Stimulated activated CD4-positive, alpha-beta T cell treated with anti-CD3 and anti-CD28 coated beads, Interleukin-1b, Interleukin-23, amount 100 ng/mL, for 1 hour (primary cell): ENCODE data around the gene SAMD8.
"Not testable (repeated sequence)": the region's sequence is repeated elsewhere in the genome, so short reads cannot be mapped to it uniquely, and the experiment has no call there.

Experiments
- DNase-seq, 2 donors: peaks; one replicate each; pipeline ENCODE4 v3.0.0-alpha.2; 2020; ENCODE audit warnings: low read depth in 2 of 2

SAMD8 gene

DNA sequence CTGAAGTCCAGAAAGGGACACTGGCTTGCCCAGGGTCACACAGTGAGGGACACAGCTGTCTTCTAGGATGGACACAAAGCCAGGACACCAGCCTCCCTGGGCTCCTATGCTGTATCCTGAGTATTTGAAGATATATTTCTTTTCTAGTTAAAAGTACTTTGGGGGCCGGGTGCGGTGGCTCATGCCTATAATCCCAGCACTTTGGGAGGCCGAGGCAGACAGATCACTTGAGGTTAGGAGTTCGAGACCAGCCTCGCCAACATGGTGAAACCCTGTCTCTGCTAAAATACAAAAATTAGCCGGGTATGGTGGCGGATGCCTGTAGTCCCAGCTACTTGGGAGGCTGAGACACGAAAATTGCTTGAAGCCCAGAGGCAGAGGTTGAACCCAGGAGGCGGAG lies 4.6 kb upstream of the SAMD8 start:
- not testable (repeated sequence) for DNase-seq

DNA sequence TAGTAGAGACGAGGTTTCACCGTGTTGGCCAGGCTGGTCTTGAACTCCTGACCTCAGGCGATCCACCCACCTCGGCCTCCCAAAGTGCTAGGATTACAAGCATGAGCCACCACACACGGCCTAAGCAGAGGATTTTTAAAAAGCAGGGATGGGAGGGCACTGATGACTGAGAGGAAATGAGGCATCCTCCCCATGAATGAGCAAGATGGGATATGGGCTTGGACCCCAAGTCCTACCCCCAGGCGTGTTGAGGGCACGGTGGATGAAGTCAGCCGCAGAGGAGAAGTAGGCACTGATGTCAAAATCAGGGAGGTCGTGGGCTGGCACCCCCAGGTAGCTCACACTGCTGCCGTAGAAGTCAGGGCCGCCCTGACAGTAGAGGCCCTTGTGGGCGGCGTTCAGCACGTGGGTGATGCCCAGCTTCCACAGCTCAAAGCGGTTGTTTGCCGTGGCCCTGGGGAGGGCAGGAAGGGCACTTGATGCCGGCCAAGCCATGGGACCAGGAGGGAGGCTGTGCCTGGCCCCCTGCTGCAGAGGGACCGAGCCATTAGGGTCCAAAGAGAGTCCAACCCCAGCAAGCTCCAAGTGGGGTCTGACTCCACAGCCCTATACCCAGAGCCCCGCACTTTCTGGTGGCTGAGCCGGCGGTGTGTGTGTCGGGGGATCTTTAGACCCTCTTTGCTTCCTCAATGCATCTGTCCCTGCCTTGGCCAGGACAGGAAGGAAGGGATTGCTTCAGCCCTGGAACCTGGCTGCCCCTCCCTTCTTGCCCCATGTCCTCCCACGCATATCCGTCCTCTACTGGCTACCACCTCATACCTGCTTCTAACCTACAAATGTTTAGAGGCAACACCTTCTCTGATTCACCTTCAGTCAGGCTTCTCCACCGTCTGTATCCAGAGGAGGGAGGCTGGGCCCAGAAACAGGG lies 3.4 kb upstream of the SAMD8 start:
- no peak for DNase-seq

DNA sequence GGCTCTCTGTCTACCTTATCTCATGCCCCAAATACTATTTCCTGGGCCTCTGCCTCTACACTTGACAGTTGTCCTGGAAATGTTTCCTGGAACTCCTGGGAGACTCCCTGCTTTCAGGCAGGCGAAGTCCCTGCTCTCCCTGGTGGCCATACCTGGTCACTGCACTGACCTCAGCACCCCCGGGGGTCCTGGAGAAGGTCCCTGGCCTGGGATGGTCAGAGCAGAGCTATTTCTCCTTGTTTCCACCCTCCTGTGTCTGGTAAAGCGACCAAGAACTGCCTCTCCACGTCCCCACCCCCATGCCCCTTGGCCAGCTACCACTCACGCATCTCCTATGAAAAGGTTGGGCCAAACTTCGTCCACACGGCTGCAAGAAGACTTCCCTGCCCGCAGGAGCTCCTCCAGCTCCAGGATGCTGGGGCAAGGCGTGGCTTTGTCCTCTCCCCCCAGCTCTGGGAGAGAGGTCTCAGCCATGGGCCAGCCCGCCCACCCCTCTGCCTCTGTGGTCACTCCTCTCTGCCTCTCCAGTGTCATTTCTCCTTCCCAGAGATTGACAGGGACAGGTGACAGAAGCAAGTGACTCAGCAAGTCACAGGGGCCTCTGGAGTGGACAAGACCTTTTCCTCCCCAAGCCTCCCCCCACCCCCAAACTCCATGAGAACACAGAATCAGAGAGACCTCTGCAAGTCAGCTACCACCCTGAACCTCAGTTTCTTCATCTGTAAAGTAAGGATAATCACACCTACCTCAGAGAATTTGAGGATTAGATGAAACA lies 2.6 kb upstream of the SAMD8 start:
- no peak for DNase-seq

GRCh38 chr10:75109459-75109778 lies 2.0 kb upstream of the SAMD8 start:
- no peak for DNase-seq

GRCh38 chr10:75110006-75110632 lies 1.3 kb upstream of the SAMD8 start:
- no peak for DNase-seq

- no peak for DNase-seq
These were observed 637 bp downstream of the SAMD8 start for GRCh38 chr10:75111907-75112679.

- no peak for DNase-seq
These were observed 3.7 kb downstream of the SAMD8 start for GRCh38 chr10:75115137-75115536.

- DNase-seq = not testable (repeated sequence)
These were observed 5.7 kb downstream of the SAMD8 start for GRCh38 chr10:75116941-75117775.

DNA sequence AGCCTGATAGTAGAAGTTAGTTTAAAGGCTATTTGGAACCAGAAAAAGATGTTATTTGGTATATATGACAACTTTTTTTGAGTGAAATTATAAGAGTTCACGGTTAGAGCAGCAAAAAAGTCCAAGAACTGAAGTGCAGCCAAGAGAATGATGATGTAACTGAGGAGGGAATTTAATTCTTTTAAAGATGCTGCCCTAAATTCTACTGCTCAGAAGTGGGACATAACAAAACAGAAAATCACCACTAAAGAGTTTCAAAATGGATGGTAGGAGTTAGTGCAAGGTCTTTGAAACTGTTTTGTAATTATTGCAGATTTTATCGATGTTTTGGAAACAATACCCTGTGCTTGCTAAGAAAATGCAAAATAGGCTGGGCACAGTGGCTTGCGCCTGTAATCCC lies 6.5 kb downstream of the SAMD8 start:
- DNase-seq = no peak

DNA sequence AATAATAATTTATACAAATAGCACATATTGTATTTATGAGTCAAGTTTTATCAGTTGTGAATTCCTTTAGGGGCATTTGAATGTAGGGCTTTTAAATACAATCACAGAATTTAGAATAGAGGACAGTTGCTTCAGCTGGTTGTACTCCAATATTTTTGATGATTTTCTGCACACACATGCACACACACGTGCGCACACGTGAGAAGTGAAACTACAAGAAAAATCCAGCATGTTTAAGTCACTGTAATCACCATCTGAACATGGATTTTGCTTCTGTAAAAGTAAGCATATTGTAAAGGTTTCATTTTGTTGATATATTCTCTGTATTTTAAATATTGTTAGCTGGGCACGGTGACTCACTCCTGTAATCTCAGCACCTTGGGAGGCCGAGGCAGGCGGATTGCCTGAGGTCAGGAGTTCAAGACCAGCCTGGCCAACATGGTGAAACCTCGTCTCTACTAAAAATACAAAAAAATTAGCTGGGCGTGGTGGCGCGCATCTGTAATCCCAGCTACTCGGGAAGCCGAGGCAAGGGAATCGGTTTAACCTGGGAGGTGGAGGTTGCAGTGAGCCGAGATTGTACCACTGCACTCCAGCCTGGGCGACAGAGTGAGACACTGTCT lies 8.1 kb downstream of the SAMD8 start:
- not testable (repeated sequence) for DNase-seq

DNA sequence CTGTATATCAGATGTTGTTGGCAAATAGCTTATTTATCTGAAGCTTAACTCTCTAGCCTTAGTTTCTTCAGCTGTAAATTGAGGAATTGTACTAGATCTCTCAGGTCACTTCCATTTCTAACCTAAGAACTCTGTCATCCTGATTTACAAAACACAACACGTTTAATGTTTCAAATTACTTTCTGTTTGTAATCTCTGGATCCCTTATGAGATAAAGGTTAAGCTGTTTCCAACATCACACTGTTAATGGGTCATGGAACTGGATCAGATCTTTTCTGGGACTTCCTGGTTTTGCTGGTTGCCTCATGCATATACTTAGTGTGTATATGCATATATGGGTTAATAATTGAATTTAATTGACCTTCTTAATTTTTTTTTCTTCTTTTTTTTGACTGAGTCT lies 9.9 kb downstream of the SAMD8 start:
- no peak for DNase-seq

GRCh38 chr10:75122505-75122904 lies 11.0 kb downstream of the SAMD8 start:
- no peak for DNase-seq

DNA sequence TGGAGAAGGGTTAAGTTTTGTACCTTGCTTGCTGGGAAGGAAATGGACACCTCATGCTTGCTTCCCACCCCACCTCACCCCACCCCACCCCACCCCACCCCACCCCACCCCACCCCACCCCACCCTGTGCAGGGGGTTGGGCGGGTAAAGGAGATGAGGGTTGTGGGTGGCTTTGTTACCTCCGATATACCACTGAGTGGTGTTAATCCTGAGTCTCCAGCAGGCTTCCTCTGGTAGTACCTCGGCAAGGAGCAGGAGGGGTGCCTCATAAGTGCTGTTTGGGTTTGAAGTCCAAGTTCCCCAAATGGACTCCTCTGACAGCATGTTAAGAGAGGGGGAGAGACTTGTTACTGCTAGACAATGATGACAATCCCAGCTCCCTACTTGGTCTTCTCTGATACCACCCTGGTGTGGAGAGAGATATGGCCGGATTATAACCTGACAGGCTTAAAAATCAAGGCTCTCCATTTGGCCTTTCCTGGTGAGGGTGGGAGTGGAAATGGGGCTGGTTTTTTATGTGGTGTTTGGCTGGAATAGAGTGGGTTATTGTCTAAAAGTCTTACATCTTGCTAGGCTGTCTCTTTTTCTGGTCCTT lies 11.7 kb downstream of the SAMD8 start:
- no peak for DNase-seq

- no peak for DNase-seq
These were observed 14.8 kb downstream of the SAMD8 start for GRCh38 chr10:75126277-75126676.

DNA sequence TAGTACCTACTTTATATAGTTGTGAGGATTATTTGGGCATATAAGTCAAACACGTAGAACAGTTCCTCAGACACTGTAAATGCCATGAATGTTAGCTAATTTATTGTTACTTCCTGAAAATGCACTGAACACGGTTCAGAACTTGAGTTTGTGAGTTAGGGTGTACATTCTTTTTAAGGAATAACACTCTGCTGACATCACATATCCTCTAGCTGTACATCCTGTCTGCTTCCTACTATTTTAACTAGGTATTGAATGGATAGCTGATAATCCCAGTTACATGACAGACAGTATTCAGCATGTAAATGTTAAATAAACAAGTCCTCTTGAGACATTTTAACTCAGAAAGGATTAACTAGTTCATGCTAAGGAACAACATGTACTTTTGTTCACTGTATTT lies 16.0 kb downstream of the SAMD8 start:
- no peak for DNase-seq

GRCh38 chr10:75128985-75129384 lies 17.5 kb downstream of the SAMD8 start:
- not testable (repeated sequence) for DNase-seq

- DNase-seq = no peak
These were observed 18.1 kb downstream of the SAMD8 start for GRCh38 chr10:75129537-75129936.

DNA sequence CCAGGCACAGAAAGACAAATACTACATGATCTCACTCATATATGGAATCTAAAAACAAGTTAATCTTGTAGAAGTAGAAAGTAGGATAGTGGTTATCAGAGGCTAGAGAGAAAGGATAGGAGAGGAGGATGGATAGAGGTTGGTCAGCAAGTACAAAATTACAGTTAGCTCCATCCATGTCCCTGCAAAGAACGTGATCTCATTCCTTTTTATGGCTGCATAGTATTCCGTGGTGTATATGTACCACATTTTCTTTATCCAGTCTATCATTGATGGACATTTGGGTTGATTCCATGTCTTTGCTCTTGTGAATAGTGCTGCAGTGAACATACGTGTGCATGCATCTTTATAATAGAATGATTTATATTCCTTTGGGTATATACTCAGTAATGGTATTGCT lies 22.2 kb downstream of the SAMD8 start:
- not testable (repeated sequence) for DNase-seq

DNA sequence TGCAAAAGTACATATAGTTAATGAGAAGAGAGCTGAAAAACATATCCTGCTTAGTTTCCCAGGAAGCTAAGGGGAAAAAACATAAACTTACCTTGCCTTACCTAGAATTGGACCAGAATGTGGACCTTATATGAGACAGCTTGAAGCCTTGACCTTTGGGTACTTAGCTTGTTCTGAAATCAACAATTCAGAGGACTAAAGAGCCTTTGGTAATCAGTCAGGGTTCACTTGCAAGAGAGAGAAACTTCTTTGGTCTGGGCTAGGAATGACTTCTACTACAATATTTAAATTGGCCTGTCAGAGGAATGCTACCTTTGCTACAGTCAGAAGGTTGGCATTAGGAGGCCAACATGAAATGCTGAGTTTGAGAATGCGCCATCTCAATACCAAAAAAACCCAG lies 24.9 kb downstream of the SAMD8 start:
- DNase-seq = no peak
